Fibroblast of skin of right biceps (primary cell): ENCODE results near the gene CACNA1D.
"Not testable (repeated sequence)": the region's sequence is repeated elsewhere in the genome, so short reads cannot be mapped to it uniquely, and the experiment has no call there.

Experiments used
- DNase-seq: peaks from one replicate; pipeline ENCODE4 v3.0.0-alpha.2; 2013

The CACNA1D gene

GRCh38 chr3:53618524-53618906, 124.1 kb downstream of the CACNA1D start:
- DNase-seq = no peak

GRCh38 chr3:53618936-53619335, 124.5 kb downstream of the CACNA1D start:
- DNase-seq = no peak

- DNase-seq = no peak
These were observed 129.8 kb downstream of the CACNA1D start for GRCh38 chr3:53624061-53624857.

GRCh38 chr3:53626876-53627275, 132.5 kb downstream of the CACNA1D start:
- DNase-seq = no peak

- no peak for DNase-seq
These were observed 134.4 kb downstream of the CACNA1D start for GRCh38 chr3:53628536-53629401.

- DNase-seq = no peak
These were observed 135.0 kb downstream of the CACNA1D start for GRCh38 chr3:53629402-53629723.

- DNase-seq = no peak
These were observed 136.1 kb downstream of the CACNA1D start for GRCh38 chr3:53630547-53630946.

GRCh38 chr3:53633197-53633787, 138.9 kb downstream of the CACNA1D start:
- DNase-seq = no peak

- no peak for DNase-seq
These were observed 140.6 kb downstream of the CACNA1D start for GRCh38 chr3:53635041-53635440.

GRCh38 chr3:53638806-53639205, 144.4 kb downstream of the CACNA1D start:
- not testable (repeated sequence) for DNase-seq

GRCh38 chr3:53641397-53641796, 147.0 kb downstream of the CACNA1D start:
- no peak for DNase-seq

- DNase-seq = no peak
These were observed 147.8 kb downstream of the CACNA1D start for GRCh38 chr3:53642211-53642610.

GRCh38 chr3:53643757-53644156, 149.3 kb downstream of the CACNA1D start:
- DNase-seq = no peak

GRCh38 chr3:53645754-53646153, 151.3 kb downstream of the CACNA1D start:
- no peak for DNase-seq

- DNase-seq = no peak
These were observed 152.3 kb downstream of the CACNA1D start for GRCh38 chr3:53646723-53647122.

- DNase-seq = no peak
These were observed 155.4 kb downstream of the CACNA1D start for GRCh38 chr3:53649816-53650215.

- no peak for DNase-seq
These were observed 156.0 kb downstream of the CACNA1D start for GRCh38 chr3:53650424-53650823.

- no peak for DNase-seq
These were observed 156.7 kb downstream of the CACNA1D start for GRCh38 chr3:53650928-53651661.

GRCh38 chr3:53651927-53652326, 157.5 kb downstream of the CACNA1D start:
- DNase-seq = no peak

GRCh38 chr3:53657651-53658050, 163.2 kb downstream of the CACNA1D start:
- no peak for DNase-seq

GRCh38 chr3:53658613-53659193, 164.3 kb downstream of the CACNA1D start:
- DNase-seq = no peak

GRCh38 chr3:53659996-53660395, 165.6 kb downstream of the CACNA1D start:
- DNase-seq = no peak

- DNase-seq = no peak
These were observed 167.1 kb downstream of the CACNA1D start for GRCh38 chr3:53661480-53661879.
